GM21717 (cell line): ENCODE measurements around the gene NFE2L2.
"Not testable (repeated sequence)": the region's sequence is repeated elsewhere in the genome, so short reads cannot be mapped to it uniquely, and the experiment has no call there.

Experiments
- ATAC-seq: cut with Tn5 transposase; IDR thresholded peaks from one replicate; pipeline ENCODE4 v1.9.1; 2021; ENCODE audit warnings: mild to moderate bottlenecking, moderate library complexity; ENCODE audit not compliant: unreplicated experiment

NFE2L2 gene

DNA sequence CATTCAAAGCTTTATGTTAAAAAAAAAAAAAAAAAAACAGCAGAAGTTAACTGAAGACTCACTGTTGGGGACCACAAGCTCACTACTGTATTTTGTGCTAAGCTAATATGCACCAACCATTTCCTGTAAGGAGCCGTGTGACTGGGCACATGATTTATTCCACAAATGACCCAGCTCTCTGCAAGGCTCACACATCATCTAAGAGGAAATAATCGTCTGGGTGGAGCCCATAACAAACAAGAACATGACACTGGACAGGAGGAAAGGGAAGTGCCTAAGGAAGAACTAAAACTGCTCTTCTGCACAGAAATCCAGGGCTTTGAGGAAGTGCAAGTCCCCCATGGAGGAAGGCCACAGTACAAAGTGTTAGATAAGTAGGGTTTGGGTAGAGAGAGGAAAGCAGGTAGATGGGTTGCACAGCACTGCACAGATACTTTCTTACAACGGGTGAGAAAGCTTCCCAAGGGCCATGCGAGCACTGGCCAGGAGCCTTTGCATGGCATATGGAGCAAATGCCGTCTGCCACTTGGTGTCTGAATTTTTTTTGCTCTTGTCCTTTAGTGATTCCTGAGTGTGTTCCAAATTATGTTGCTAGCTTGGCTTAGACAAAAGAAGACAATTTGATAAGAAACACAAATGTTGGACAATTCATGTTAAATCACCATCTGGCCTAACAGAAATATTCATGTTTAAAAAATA is 24.4 kb downstream of the NFE2L2 start:
- peak; percentile 65 for ATAC-seq

DNA sequence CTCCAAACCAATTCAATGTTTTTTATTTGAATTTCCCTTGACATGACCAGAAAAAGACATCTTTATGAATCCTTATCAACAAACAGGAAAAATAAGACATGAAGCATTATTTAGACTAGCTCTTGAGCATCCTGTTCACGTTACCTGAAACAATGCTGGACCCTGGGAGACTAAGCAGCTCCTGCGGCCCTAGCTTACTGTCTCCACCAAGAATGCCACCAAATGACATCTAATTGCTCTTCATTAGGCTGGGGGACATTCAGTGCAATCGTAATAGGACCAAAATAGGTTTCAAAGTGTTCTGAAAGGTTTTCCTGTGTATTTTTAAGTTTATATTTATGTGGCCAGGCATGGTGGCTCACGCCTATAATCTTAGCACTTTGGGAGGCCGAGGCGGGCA is 25.5 kb downstream of the NFE2L2 start:
- no peak for ATAC-seq

DNA sequence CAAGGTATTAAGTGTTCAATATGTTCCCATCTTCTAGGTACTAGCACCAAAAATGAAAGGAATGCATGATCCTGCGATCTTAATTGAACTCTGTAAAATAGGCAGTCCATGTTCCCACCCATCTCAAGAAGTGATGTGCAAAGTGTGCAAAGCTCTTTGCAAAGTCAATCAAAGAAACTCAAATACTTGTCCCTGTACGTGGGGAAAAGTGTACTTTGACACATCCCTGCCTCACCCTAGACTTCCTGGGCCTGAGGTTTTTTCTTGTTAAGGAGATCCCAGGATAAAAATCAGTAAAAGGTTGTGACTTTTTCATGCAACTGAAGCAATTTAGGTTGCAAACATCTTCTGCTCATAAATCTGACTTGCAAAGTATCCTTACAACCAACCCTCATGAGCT is 26.6 kb downstream of the NFE2L2 start:
- no peak for ATAC-seq

DNA sequence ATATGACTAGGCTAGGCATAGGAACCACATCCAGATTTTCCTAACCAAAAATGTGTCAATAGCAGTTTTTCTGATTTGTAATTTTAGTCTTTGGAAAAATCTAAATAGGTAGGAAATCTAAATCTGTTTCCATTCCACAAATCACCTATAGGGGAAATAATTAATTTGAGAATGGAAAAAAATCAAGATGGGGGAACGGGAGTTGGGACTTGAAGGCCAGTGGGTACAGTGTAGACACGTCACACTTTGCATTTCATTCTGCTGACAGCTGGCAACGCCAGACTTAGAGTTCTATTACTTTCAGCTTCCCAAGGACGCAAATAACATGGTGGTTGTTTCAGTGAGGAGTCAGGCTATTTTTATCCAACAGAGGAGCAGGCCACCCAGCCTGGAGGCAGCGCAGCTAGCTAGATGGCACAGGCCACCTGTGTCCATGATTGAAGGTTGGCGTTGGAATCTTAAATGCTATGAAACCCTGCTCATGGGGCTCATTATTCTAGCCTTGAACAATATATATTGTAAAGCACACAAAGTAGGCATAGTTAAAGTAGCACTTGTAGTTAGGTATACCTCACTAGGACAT is 28.6 kb downstream of the NFE2L2 start:
- ATAC-seq, result no peak

DNA sequence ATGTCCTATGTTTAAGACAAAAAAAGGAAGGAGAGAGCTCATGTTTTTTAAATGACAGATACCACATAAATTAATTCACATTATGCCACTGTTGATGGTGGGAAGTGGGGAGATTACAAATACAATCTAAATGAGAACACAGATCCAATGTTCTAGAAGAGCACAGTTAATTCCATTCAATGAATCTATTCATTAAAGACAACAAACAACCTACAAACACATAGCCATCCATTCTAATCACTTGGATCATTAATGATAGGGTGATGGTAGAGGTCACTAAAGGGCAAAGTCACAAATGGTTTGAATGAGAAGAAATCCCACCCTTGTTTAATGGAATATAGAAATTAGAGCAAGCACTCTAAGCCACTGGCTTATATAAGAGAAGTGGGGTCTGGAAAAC is 30.3 kb downstream of the NFE2L2 start:
- ATAC-seq, result no peak

DNA sequence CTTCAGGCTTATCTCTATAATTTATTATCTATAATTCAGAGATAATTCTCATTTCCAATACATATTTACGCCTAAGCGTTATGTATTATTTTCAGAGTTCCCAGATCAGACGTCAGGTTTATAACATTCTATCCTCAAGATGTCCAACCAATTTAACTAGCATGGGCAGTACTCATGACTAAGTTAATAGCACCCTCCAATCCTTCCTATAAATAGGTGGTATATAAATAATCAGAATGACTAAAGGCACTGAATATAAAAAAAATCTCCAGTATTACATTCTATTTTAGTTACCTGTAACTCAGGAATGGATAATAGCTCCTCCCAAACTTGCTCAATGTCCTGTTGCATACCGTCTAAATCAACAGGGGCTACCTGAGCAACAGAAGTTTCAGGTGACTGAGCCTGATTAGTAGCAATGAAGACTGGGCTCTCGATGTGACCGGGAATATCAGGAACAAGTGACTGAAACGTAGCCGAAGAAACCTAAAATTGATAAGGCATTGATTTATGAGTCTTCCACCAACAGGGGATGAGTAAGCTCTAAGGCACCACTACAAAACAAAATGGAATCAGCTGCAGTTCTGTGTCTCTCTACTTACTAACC is 32.3 kb downstream of the NFE2L2 start:
- ATAC-seq, result no peak

DNA sequence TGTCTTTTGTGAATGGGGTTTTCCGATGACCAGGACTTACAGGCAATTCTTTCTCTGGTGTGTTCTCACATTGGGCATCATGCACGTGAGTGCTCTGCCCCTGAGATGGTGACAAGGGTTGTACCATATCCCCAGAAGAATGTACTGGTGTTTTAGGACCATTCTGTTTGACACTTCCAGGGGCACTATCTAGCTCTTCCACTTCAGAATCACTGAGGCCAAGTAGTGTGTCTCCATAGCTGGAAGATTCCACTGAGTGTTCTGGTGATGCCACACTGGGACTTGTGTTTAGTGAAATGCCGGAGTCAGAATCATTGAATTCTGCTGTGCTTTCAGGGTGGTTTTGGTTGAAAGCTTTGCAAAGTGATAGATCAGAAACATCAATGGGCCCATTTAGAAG is 33.3 kb downstream of the NFE2L2 start:
- no peak for ATAC-seq

DNA sequence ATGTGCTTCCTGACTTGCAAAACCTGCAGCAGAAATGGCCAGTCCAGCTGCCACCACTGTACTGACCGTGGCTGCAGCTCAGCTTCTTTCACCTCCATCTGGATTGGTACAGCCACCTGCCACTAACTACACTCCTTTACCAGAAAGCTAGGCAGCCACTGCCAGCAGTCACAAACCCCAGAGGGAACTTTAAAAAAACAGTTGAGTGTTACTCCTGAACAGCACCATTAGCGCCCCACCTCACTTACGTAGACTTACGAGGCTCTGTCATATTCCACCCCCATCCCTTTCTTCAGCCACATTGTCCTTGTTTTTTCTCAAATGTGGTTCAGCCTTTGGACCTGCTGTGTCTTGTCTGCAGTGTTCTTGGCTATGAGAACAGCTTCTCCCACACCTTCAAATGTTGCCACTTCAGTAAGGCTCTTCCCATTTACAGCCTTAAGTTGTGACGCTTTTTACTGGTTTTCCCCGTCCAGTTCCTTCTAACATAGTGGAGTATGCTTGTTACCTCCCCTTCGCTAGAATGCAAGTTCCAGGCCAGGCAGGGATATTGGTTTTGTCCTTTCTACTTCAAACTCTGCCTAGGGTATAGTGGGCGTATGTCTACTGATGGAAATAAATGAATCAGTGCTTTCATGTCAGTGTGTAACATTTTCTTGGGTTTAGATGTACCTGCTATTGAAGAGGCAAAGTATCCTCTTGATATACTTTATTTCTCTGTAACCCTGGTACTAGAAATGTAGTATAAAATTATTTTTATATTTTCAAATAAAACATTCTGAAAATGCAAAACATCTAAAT is 34.9 kb downstream of the NFE2L2 start:
- no peak for ATAC-seq

DNA sequence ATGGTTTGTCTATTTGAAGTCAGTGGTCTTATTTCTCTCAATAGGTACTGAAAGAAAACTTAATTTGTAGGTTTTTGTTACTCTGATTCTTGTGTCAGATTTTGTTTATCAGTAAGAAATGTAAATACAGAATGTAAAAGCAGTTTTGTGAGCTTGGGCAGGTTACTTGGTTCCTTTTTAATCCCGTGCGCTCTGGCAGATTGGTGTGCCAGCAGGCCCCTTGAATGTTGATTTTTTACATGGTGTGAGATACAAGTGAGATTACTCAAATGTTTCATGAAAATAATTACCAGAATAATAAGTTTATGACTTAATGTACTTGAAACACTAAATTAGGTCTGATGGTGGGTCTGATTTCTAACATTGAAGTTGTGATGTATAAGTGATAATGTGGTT is 38.6 kb downstream of the NFE2L2 start:
- ATAC-seq, result no peak

DNA sequence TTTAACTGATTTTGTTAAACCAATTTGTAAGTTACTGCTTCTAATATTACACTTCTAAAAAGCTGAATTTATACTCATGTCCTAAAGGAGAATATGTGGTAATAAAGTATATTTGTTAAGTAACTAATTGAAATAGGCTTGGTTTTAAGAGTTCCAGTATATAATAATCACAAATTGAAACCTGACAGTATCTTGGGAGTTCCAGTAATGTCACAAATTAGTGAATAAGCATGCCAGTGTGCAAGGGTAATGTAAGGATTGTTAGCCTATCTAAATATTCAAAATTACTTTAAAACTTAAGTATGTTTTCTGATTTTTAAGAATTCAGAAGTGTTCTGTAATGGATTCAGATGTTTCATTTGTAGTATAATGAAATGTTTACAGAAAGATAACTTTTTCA is 41.1 kb downstream of the NFE2L2 start:
- ATAC-seq, result not testable (repeated sequence)

DNA sequence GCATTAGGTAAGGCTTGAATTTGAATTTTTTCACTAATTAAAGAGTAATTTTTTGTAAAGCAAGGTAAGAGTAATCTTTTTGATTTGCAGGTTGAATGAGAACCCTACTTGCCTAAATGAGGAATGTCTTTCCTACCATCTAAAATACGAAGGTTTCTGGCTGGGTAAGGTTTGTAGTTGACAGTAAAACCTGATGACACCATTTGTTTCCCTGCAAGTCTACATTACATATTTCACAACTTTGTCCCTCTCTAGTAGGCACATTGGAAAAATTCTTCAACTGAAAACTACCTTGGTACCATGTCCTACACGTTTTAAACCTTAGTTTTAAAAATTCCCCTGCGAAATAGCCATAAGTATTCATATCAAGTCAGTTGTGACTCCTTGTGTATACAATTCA is 42.6 kb downstream of the NFE2L2 start:
- ATAC-seq, result no peak

DNA sequence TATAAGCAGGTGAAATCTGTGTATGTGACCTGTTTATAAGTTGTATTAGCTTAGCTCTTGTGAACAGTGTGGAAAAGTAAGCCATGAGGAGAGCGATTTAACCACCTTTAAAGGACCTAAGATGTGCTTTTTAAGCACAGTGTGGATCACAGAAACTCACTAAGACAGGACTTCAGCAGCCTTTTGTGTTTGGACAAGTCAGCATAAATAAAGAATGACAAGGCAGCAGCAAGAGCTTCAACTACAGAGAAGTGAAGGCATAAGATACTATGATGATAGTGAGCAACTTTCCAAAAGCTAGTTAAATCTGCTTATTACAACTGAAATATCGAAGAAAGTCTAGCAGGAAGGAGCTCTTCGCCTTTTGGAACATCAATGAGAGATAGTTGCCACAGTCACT is 43.0 kb downstream of the NFE2L2 start:
- ATAC-seq, result no peak

DNA sequence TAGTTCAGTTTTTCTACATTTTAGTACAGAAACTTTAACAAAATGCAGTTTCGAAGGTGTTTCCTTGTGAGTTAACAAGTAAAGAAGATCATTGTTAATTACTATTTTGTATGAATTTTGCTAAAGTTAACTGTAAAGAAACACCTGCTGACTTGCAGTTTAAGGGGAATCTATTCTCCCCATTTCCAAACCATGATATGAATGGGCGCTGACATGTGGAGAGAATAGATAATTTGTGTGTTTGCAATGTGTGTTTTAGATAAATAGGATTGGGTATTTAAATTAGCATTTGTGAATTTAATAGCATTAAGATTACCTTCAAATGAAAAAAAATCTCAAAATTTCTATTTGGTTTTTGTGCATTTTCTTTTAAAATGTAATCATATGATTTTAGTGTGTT is 44.7 kb downstream of the NFE2L2 start:
- not testable (repeated sequence) for ATAC-seq

DNA sequence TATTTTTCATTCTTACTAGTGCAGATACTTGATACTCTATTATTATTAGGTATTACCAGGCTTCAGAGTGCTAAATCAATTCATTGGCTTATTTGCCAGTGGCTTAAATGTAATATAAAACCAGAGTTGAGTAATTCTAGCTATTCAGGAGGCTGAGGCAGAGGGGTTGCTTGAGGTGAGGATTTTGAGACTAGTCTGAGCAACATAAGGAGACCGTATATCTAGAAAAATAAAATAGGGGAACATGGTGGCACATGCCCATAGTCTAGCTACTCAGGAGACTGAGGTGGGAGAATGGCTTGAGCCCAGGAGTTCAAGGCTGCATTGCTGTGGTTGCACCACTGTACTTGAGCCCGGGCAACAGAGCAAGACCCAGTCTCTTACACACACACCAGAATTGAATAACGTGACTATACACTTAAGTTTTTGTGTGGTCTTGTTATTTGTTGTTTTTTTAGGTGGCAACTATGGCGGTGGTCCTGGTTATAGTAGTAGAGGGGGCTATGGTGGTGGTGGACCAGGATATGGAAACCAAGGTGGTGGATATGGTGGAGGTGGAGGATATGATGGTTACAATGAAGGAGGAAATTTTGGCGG is 47.2 kb downstream of the NFE2L2 start:
- ATAC-seq, result no peak

DNA sequence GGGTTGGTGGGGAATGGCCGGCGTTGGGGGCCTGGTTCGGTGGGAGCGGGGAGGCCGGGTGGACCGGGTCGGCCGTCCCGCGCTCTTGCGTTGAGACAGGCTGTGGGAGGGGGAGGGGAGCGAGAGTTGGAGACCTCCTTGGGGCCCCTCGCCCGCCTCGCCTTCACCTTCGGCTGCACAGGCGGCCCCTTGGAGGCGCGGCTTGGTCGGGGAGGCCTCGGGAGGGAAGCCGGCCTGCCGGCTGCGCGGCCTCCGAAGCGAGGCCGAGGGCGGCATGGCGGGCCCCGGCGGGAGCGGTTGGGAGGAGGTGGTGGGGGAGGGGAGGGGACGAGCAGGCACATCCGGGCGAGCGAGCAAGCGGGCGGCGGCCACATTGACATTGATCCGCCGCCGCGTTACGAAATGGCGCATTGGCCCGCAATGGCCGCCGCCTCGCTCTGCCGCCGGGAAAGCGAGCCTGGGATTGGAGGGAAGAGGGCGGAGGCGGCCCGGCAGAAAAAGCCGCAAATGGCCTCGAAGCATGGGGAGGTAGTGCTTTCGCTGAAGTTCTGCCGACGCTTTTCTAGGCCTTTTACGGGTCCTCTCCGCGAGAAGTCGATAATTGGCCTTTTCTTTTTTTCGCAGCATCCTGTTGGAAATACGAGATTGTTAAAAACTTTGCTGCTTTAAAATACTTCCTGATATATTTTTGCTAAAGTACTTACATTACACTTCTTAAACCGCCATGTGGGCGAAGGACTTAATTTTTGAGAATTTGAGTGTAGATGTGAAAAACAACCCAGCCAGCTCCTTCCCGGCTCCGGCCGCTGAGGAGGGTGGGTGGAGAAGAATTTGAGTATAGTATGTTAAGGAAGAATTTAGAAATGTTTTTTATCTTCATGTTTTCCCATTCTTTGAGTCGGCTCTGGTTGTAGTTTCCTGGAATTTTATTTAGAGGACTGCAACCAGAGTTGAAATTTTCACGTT is 51.4 kb downstream of the NFE2L2 start:
- peak; percentile 45 for ATAC-seq

DNA sequence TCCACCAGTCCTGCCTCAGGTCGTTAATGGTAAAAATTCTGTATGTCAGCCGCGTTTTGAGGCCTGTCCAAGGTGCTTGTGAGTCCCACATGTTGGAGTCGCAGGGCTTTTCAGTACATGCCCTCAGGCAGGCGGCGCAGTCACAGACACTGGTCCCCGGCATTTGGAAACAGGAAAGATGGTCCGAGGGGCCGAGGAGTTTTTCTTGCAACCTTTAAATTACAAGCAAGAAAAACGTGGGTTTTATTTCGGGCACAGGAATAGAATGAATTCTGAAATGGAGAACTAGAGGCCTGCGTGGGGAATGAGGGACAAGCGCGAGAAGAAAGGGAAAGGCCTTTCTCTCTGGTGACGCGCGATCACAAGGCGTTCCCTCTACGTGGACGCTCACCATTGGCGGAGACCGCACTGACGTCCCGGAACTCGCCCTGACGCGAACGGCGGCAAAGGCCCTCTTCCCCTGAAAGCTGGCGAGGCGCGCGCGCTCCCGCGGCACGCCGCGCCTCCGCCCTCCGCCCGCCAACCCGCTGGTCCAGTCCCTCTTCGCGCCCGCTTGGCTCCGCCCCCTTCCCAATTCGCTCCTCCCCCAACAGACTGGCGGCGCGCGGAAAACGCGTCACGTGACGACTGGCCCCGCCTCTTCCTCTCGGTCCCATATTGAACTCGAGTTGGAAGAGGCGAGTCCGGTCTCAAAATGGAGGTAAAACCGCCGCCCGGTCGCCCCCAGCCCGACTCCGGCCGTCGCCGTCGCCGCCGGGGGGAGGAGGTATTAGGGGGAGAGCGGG is 52.2 kb downstream of the NFE2L2 start, which contains the start of gene HNRNPA3:
Gene HNRNPA3, plus strand, starts transcription at position 689 of the 785 bp plus-strand sequence. Its CDS starts 6 bp downstream, at position 695.
- peak; percentile 87 for ATAC-seq

DNA sequence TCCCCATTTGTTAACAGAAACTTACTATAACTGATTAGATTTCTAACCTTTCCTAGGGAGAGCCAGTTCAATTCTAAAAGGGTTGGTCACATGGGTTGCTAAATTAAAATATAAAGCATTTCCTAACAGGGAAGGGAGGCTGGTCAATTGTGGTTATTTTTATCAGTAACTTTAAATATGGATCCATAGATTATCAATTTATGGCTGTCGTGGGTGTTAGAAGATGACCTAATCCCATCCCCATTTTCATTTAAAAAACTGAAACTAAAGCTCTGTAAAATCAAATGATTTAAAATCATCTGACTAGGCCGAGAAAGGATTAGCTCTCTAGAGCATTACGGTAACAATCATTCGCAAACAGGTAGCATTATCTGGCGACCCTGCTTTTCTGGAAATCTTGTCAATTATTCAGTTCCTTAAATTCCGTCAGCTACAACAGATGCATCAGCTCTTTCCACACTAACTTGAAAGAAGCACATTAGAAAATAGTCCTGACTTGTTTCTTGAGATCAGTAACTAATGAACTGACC is 52.9 kb downstream of the NFE2L2 start:
- ATAC-seq, result no peak

DNA sequence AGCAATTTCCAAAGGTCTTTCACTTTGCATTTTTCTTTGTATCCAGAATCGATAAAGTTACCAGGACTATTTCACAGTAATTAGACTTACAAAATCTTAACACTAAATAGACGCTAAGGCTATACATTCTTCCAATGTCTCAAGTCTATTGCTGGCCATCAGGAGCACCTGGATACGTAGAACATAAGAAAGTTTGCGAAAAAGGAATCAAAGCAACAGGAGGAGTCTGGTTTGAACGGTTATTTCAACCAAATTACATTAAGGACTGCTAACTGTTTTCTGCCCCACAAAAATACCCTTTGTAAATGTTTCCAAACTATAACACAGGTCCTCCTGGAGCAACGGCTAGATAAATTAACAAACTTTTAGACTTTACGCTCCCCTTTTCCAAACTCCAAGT is 53.4 kb downstream of the NFE2L2 start:
- ATAC-seq, result no peak

DNA sequence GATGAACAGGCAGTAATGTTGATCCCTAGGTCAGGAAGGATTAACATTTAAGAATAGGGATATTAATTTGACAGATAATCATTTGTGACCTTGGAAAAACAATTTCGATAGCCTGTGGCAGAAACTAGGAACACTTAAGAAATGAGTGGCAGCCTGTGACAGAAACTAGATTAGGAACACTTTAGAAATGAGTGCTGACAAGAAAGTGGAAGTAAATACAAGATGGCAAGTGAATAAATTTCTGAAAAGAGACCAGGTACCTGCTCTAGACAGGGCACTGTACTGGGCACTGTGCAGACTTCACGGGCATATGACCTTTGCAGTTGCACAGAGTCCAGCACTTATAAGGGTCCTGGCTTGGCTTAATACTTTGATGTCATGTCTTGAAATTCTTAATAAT is 57.4 kb downstream of the NFE2L2 start:
- ATAC-seq, result peak; percentile 67
